ENCODE data around the gene LCK.

DNA sequence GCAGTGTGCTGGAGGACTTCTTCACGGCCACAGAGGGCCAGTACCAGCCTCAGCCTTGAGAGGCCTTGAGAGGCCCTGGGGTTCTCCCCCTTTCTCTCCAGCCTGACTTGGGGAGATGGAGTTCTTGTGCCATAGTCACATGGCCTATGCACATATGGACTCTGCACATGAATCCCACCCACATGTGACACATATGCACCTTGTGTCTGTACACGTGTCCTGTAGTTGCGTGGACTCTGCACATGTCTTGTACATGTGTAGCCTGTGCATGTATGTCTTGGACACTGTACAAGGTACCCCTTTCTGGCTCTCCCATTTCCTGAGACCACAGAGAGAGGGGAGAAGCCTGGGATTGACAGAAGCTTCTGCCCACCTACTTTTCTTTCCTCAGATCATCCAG lies 34.6 kb downstream of the LCK start:
- TF ChIP-seq, protein P1, sequence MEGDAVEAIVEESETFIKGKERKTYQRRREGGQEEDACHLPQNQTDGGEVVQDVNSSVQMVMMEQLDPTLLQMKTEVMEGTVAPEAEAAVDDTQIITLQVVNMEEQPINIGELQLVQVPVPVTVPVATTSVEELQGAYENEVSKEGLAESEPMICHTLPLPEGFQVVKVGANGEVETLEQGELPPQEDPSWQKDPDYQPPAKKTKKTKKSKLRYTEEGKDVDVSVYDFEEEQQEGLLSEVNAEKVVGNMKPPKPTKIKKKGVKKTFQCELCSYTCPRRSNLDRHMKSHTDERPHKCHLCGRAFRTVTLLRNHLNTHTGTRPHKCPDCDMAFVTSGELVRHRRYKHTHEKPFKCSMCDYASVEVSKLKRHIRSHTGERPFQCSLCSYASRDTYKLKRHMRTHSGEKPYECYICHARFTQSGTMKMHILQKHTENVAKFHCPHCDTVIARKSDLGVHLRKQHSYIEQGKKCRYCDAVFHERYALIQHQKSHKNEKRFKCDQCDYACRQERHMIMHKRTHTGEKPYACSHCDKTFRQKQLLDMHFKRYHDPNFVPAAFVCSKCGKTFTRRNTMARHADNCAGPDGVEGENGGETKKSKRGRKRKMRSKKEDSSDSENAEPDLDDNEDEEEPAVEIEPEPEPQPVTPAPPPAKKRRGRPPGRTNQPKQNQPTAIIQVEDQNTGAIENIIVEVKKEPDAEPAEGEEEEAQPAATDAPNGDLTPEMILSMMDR (IDR thresholded peaks at IDR 0.05): no peak
- TF ChIP-seq, protein P2, sequence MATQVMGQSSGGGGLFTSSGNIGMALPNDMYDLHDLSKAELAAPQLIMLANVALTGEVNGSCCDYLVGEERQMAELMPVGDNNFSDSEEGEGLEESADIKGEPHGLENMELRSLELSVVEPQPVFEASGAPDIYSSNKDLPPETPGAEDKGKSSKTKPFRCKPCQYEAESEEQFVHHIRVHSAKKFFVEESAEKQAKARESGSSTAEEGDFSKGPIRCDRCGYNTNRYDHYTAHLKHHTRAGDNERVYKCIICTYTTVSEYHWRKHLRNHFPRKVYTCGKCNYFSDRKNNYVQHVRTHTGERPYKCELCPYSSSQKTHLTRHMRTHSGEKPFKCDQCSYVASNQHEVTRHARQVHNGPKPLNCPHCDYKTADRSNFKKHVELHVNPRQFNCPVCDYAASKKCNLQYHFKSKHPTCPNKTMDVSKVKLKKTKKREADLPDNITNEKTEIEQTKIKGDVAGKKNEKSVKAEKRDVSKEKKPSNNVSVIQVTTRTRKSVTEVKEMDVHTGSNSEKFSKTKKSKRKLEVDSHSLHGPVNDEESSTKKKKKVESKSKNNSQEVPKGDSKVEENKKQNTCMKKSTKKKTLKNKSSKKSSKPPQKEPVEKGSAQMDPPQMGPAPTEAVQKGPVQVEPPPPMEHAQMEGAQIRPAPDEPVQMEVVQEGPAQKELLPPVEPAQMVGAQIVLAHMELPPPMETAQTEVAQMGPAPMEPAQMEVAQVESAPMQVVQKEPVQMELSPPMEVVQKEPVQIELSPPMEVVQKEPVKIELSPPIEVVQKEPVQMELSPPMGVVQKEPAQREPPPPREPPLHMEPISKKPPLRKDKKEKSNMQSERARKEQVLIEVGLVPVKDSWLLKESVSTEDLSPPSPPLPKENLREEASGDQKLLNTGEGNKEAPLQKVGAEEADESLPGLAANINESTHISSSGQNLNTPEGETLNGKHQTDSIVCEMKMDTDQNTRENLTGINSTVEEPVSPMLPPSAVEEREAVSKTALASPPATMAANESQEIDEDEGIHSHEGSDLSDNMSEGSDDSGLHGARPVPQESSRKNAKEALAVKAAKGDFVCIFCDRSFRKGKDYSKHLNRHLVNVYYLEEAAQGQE (IDR thresholded peaks at IDR 0.05; ENCODE audit: insufficient read depth in 1 of 2, low read depth in 2 of 2, low read length in 1 of 2): no peak
- no peak for TF ChIP-seq POLR2AphosphoS5 (IDR thresholded peaks at IDR 0.05; ENCODE audit: low read depth, low read length)

Measured in Panc1 (cell line).